Measurements from ENCODE around the gene NPVF.
A peak's percentile ranks its signal among the peaks of the same experiment; 100 is the strongest.

The NPVF gene

DNA sequence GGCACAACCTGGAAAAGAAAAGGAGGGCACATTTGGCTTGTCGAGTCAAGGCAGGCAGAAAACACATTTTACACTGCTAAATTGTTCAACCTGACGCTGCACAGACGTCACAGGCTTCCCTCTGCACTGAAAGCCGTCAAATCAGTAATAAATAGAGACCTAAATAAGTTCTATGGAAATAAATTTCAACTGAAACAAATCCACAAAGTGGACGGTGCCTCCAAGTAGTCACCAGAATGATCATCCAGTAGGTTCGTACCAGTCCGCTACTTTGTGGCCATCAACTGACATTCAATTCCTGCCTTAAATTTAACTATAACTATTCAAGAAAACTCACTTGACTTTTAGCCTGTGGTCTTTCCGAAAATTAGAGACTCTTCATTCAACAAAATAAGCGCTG lies 49.0 kb downstream of the NPVF start:
- Histone ChIP-seq H3K27ac (ENCODE audit: low read length) (no peak overlapping the region), H3K4me1 (ENCODE audit: control insufficient read depth, insufficient read depth, low read length) (peaks cover 5% of the 10 kb centered on the region; the same call in 1 of the 2 replicates), H3K4me3 (ENCODE audit: low read length) (peak overlapping the region; percentile 53; the same call in 1 of the 2 replicates), H3K9me3 (ENCODE audit: control insufficient read depth, insufficient read depth, low read length) (no peaks in the 10 kb centered on the region), H3K36me3 (ENCODE audit: control insufficient read depth, insufficient read depth, low read length) (no peaks in the 10 kb centered on the region), H3K27me3 (ENCODE audit: control insufficient read depth, insufficient read depth, low read length) (no peaks in the 10 kb centered on the region)
- DNase-seq (ENCODE audit: low read depth, low spot score): no peak
- WGBS (ENCODE audit: insufficient coverage, insufficient read length): no CpG with 5 or more reads among the region's 9 CpGs

Measured in iPS DF 6.9 (cell line).